Stimulated activated naive CD8-positive, alpha-beta T cell treated with anti-CD3 and anti-CD28 coated beads, Interleukin-15, amount 100 ng/mL, for 72 hours (primary cell): Measurements from ENCODE around the gene PGM2.
"Not testable (repeated sequence)": the region's sequence is repeated elsewhere in the genome, so short reads cannot be mapped to it uniquely, and the experiment has no call there.

Experiments
- ATAC-seq: fragments of 150-1000 bp; cut with Tn5 transposase; 2 replicates; pipeline ENCODE4 v1.10.0; 2021; ENCODE audit warnings: mild to moderate bottlenecking, moderate library complexity
- DNase-seq, 2 donors: peaks; one replicate each; pipeline ENCODE4 v3.0.0; 2021 to 2022
- H3K27ac Mint-ChIP-seq, 2 donors: one replicate each; pipeline ENCODE4 v1.8.0; 2022; ENCODE audit warnings: mild to moderate bottlenecking in 2 of 2, mixed read lengths in 2 of 2, moderate library complexity in 2 of 2
- H3K27me3 Mint-ChIP-seq: one replicate; pipeline ENCODE4 v1.8.0; 2022; ENCODE audit warnings: mixed read lengths
- H3K4me1 Mint-ChIP-seq: one replicate; pipeline ENCODE4 v1.8.0; 2022; ENCODE audit warnings: mild to moderate bottlenecking, mixed read lengths
- H3K4me3 Mint-ChIP-seq, 2 donors: one replicate each; pipeline ENCODE4 v1.8.0; 2022; ENCODE audit warnings: mild to moderate bottlenecking in 2 of 2, mixed read lengths in 2 of 2, moderate library complexity in 1 of 2
- H3K9me3 Mint-ChIP-seq, 2 donors: one replicate each; pipeline ENCODE4 v1.8.0; 2022; ENCODE audit warnings: mixed read lengths in 2 of 2

PGM2 gene

GRCh38 chr4:37802068-37802666 lies 24.3 kb upstream of the PGM2 start:
- DNase-seq, result no peak
- no peaks in the 10 kb centered on the region for H3K9me3 Mint-ChIP-seq

GRCh38 chr4:37803348-37803973 lies 23.0 kb upstream of the PGM2 start:
- H3K27ac Mint-ChIP-seq, result no peak overlapping the region
- DNase-seq (no peak), ATAC-seq (no peak)
- no peaks in the 10 kb centered on the region for H3K9me3 Mint-ChIP-seq
- H3K4me1 Mint-ChIP-seq, result no peaks in the 10 kb centered on the region
- H3K4me3 Mint-ChIP-seq, result no peak overlapping the region
- no peaks in the 10 kb centered on the region for H3K27me3 Mint-ChIP-seq

More at GRCh38 chr4:37802068-37802666, 24.3 kb upstream of the PGM2 start:
- no peak for ATAC-seq
- Mint-ChIP-seq H3K27me3 (no peaks in the 10 kb centered on the region), H3K4me3 (no peak overlapping the region), H3K4me1 (no peaks in the 10 kb centered on the region), H3K27ac (no peak overlapping the region)

GRCh38 chr4:37805091-37805490 lies 21.4 kb upstream of the PGM2 start:
- Mint-ChIP-seq H3K27ac (no peak overlapping the region), H3K27me3 (no peaks in the 10 kb centered on the region), H3K4me3 (no peak overlapping the region), H3K9me3 (no peaks in the 10 kb centered on the region), H3K4me1 (no peaks in the 10 kb centered on the region)
- DNase-seq (no peak), ATAC-seq (no peak)

GRCh38 chr4:37812713-37813112 lies 13.8 kb upstream of the PGM2 start:
- H3K4me3 Mint-ChIP-seq, result no peak overlapping the region
- no peak for ATAC-seq

GRCh38 chr4:37815591-37815990 lies 10.9 kb upstream of the PGM2 start:
- H3K27ac Mint-ChIP-seq, result peak overlapping the region; percentile 20 to 93

More at GRCh38 chr4:37812713-37813112, 13.8 kb upstream of the PGM2 start:
- DNase-seq, result no peak
- no peak overlapping the region for H3K27ac Mint-ChIP-seq
- peaks cover 11% of the 10 kb centered on the region in 2 donors for H3K9me3 Mint-ChIP-seq
- peaks cover 19% of the 10 kb centered on the region for H3K4me1 Mint-ChIP-seq
- H3K27me3 Mint-ChIP-seq, result no peaks in the 10 kb centered on the region

GRCh38 chr4:37816006-37816405 lies 10.5 kb upstream of the PGM2 start:
- Mint-ChIP-seq H3K27me3 (no peaks in the 10 kb centered on the region), H3K27ac (peak overlapping the region; percentile 20 to 93), H3K4me1 (peaks cover 19% of the 10 kb centered on the region), H3K4me3 (peak overlapping the region; percentile 69 to 73), H3K9me3 (peaks cover 11% of the 10 kb centered on the region in 2 donors)
- ATAC-seq (peak; percentile 50), DNase-seq (no peak)

More at GRCh38 chr4:37815591-37815990, 10.9 kb upstream of the PGM2 start:
- peak overlapping the region; percentile 69 to 73 for H3K4me3 Mint-ChIP-seq
- H3K4me1 Mint-ChIP-seq, result peaks cover 19% of the 10 kb centered on the region
- peaks cover 11% of the 10 kb centered on the region in 2 donors for H3K9me3 Mint-ChIP-seq
- H3K27me3 Mint-ChIP-seq, result no peaks in the 10 kb centered on the region
- ATAC-seq (no peak), DNase-seq (no peak)

GRCh38 chr4:37816719-37817118 lies 9.8 kb upstream of the PGM2 start:
- H3K4me3 Mint-ChIP-seq, result no peak overlapping the region
- ATAC-seq (peak; percentile 68), DNase-seq (no peak)
- H3K27me3 Mint-ChIP-seq, result no peaks in the 10 kb centered on the region
- peaks cover 19% of the 10 kb centered on the region for H3K4me1 Mint-ChIP-seq
- peaks cover 11% of the 10 kb centered on the region in 2 donors for H3K9me3 Mint-ChIP-seq
- peak overlapping the region in 1 of 2 donors; percentile 19 for H3K27ac Mint-ChIP-seq

GRCh38 chr4:37818752-37819151 lies 7.7 kb upstream of the PGM2 start:
- Mint-ChIP-seq H3K4me1 (peaks cover 19% of the 10 kb centered on the region), H3K4me3 (no peak overlapping the region), H3K27me3 (no peaks in the 10 kb centered on the region), H3K27ac (no peak overlapping the region), H3K9me3 (peaks cover 11% of the 10 kb centered on the region in 2 donors)
- DNase-seq (no peak), ATAC-seq (no peak)

GRCh38 chr4:37820458-37820857 lies 6.0 kb upstream of the PGM2 start:
- not testable (repeated sequence) for H3K9me3 Mint-ChIP-seq, DNase-seq, H3K4me3 Mint-ChIP-seq, H3K27ac Mint-ChIP-seq, H3K27me3 Mint-ChIP-seq
- H3K4me1 Mint-ChIP-seq, result peaks cover 24% of the 10 kb centered on the region
- peak; percentile 78 for ATAC-seq

GRCh38 chr4:37821953-37822605 lies 4.4 kb upstream of the PGM2 start:
- no peak overlapping the region for H3K27ac Mint-ChIP-seq

GRCh38 chr4:37825501-37825900 lies 985 bp upstream of the PGM2 start:
- Mint-ChIP-seq H3K4me3 (peak overlapping the region; percentile 89 to 92), H3K4me1 (peaks cover 38% of the 10 kb centered on the region), H3K27ac (peak overlapping the region; percentile 96 to 97)
- ATAC-seq, H3K27me3 Mint-ChIP-seq, DNase-seq, H3K9me3 Mint-ChIP-seq: not testable (repeated sequence)

More at GRCh38 chr4:37821953-37822605, 4.4 kb upstream of the PGM2 start:
- peaks cover 15% of the 10 kb centered on the region for H3K4me1 Mint-ChIP-seq
- H3K4me3 Mint-ChIP-seq, result no peak overlapping the region
- H3K9me3 Mint-ChIP-seq, result no peaks in the 10 kb centered on the region
- H3K27me3 Mint-ChIP-seq, result no peaks in the 10 kb centered on the region
- DNase-seq (no peak), ATAC-seq (no peak)

- no peak for ATAC-seq
- peaks cover 41% of the 10 kb centered on the region for H3K4me1 Mint-ChIP-seq
- peak overlapping the region; percentile 89 to 92 for H3K4me3 Mint-ChIP-seq
- no peak for DNase-seq
- H3K9me3 Mint-ChIP-seq, result no peaks in the 10 kb centered on the region
- peak overlapping the region; percentile 96 to 97 for H3K27ac Mint-ChIP-seq
- no peaks in the 10 kb centered on the region for H3K27me3 Mint-ChIP-seq
These were observed 555 bp upstream of the PGM2 start for GRCh38 chr4:37825968-37826294.

- Mint-ChIP-seq H3K9me3 (no peaks in the 10 kb centered on the region), H3K27ac (peak overlapping the region; percentile 96 to 97), H3K4me1 (peaks cover 48% of the 10 kb centered on the region), H3K4me3 (peak overlapping the region; percentile 89 to 92), H3K27me3 (no peaks in the 10 kb centered on the region)
- no peak for DNase-seq
- peak; percentile 61 for ATAC-seq
These were observed 672 bp downstream of the PGM2 start for GRCh38 chr4:37827030-37827685.

- no peak for ATAC-seq
- H3K4me1 Mint-ChIP-seq, result peaks cover 48% of the 10 kb centered on the region
- H3K27me3 Mint-ChIP-seq, result no peaks in the 10 kb centered on the region
- DNase-seq, result no peak
- H3K4me3 Mint-ChIP-seq, result peak overlapping the region; percentile 89 to 92
- H3K9me3 Mint-ChIP-seq, result no peaks in the 10 kb centered on the region
- H3K27ac Mint-ChIP-seq, result peak overlapping the region in 1 of 2 donors; percentile 97
These were observed 1.4 kb downstream of the PGM2 start for GRCh38 chr4:37827802-37828321.

GRCh38 chr4:37828843-37829242 lies 2.4 kb downstream of the PGM2 start:
- no peak for DNase-seq
- Mint-ChIP-seq H3K4me1 (peaks cover 48% of the 10 kb centered on the region), H3K27ac (no peak overlapping the region), H3K27me3 (no peaks in the 10 kb centered on the region), H3K9me3 (no peaks in the 10 kb centered on the region), H3K4me3 (peak overlapping the region in 1 of 2 donors; percentile 36)
- no peak for ATAC-seq
